ENCODE results near the gene MAP3K21.

DNA sequence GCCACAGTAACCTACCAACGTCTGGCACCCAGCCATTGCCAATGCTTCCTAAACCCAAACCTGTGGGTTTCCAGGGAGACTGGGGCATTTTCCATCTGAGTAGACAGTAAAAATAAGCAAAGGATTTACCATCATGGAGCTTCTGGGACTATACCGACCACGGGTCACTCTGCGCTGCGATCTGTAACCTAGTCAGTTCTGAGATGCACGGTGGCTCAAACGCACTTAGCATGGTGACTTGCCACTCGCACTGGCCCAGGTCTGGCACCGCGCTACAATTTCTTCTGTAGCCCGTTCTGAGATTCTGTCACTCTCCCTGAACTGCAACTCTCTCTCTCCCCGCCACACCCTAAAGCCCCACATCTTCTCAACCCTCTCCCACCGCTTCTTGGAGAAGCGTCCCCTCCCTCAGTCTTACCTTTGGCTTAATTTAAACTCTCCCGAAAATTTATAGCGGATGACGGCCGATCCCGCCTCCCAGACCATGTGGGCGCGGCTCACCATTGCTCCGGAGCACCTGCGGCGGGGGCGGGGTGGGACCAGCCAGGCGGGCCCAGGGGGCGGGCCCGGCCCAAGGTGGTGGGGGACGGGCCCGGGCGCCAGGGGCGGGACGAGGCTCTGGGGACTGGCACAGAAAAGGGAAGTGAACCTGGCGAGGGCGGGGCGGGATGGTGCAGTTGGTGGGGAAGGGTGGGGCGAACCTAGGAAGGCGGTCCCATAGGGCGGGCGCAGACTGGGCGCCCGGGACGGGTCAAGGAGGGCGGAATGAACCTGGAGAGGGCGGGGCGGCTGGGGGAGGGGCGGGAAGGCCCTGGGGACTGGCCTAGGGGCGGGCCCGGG, 493 bp upstream of the MAP3K21 start:
- TF ChIP-seq, protein P1, sequence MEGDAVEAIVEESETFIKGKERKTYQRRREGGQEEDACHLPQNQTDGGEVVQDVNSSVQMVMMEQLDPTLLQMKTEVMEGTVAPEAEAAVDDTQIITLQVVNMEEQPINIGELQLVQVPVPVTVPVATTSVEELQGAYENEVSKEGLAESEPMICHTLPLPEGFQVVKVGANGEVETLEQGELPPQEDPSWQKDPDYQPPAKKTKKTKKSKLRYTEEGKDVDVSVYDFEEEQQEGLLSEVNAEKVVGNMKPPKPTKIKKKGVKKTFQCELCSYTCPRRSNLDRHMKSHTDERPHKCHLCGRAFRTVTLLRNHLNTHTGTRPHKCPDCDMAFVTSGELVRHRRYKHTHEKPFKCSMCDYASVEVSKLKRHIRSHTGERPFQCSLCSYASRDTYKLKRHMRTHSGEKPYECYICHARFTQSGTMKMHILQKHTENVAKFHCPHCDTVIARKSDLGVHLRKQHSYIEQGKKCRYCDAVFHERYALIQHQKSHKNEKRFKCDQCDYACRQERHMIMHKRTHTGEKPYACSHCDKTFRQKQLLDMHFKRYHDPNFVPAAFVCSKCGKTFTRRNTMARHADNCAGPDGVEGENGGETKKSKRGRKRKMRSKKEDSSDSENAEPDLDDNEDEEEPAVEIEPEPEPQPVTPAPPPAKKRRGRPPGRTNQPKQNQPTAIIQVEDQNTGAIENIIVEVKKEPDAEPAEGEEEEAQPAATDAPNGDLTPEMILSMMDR (IDR thresholded peaks at IDR 0.05; ENCODE audit: low read depth, low read length), result no peak
- TF ChIP-seq EZH2phosphoT487 (IDR thresholded peaks at IDR 0.05; ENCODE audit: low read depth), result no peak
